Activated naive CD8-positive, alpha-beta T cell treated with anti-CD3 and anti-CD28 coated beads, Interleukin-2, amount 10 ng/mL, durations not matched to agents 7 days and 5 days (primary cell): ENCODE measurements around the gene NPAS4. TPM values are rescaled to one million over a fixed set of nuclear protein-coding genes. Genes with fewer than 3 reads are reported as not detected.
"Not testable (repeated sequence)": the region's sequence is repeated elsewhere in the genome, so short reads cannot be mapped to it uniquely, and the experiment has no call there.

Experiments used
- ATAC-seq: fragments of 150-1000 bp; cut with Tn5 transposase; one replicate; pipeline ENCODE4 v1.10.0; 2021; ENCODE audit warnings: low read depth, moderate library complexity
- POLR2A ChIA-PET: fragments of 350-600 bp; sonication (Branson Sonifier 250); formaldehyde crosslinking; loops from one replicate; lab custom pipeline; 2021; ENCODE audit warnings: antibody characterized with exemption; lab: Charles Lee
- DNase-seq: peaks from one replicate; pipeline ENCODE4 v3.0.0; 2021
- H3K27ac Mint-ChIP-seq: one replicate; pipeline ENCODE4 v1.8.0; 2022; ENCODE audit warnings: mild to moderate bottlenecking, mixed read lengths
- H3K27me3 Mint-ChIP-seq: one replicate; pipeline ENCODE4 v1.8.0; 2022; ENCODE audit warnings: mild to moderate bottlenecking, moderate library complexity, mixed read lengths
- H3K36me3 Mint-ChIP-seq: one replicate; pipeline ENCODE4 v1.8.0; 2021; ENCODE audit warnings: mild to moderate bottlenecking, mixed read lengths
- H3K4me1 Mint-ChIP-seq: one replicate; pipeline ENCODE4 v1.8.0; 2021; ENCODE audit warnings: mixed read lengths
- H3K4me3 Mint-ChIP-seq: one replicate; pipeline ENCODE4 v1.8.0; 2022; ENCODE audit warnings: mild to moderate bottlenecking, moderate library complexity, mixed read lengths
- H3K9me3 Mint-ChIP-seq: one replicate; pipeline ENCODE4 v1.8.0; 2021; ENCODE audit warnings: mixed read lengths
- total RNA-seq, 2 experiments: library from RNA; stranded (reverse); gene quantifications; one replicate each; pipeline ENCODE4 v1.2.3, GENCODE V29; 2021

Gene NPAS4
- total RNA-seq, 2 experiments from 2014 or later: 0.23 to 0.67 TPM

GRCh38 chr11:66447012-66447411, 26.2 kb downstream of the NPAS4 start:
- DNase-seq: no peak
- Mint-ChIP-seq H3K27me3 (peaks cover 9% of the 10 kb centered on the region), H3K4me3 (no peak overlapping the region), H3K36me3 (no peaks in the 10 kb centered on the region), H3K4me1 (no peaks in the 10 kb centered on the region), H3K9me3 (peaks cover 12% of the 10 kb centered on the region), H3K27ac (no peak overlapping the region)
- no peak for ATAC-seq
- POLR2A ChIA-PET: no interaction called here

GRCh38 chr11:66448523-66448922, 27.7 kb downstream of the NPAS4 start:
- DNase-seq (no peak), ATAC-seq (no peak)
- Mint-ChIP-seq H3K27ac (no peak overlapping the region), H3K4me1 (no peaks in the 10 kb centered on the region), H3K4me3 (no peak overlapping the region), H3K27me3 (peaks cover 9% of the 10 kb centered on the region), H3K9me3 (peaks cover 4% of the 10 kb centered on the region), H3K36me3 (no peaks in the 10 kb centered on the region)
- POLR2A ChIA-PET: no interaction called here

DNA sequence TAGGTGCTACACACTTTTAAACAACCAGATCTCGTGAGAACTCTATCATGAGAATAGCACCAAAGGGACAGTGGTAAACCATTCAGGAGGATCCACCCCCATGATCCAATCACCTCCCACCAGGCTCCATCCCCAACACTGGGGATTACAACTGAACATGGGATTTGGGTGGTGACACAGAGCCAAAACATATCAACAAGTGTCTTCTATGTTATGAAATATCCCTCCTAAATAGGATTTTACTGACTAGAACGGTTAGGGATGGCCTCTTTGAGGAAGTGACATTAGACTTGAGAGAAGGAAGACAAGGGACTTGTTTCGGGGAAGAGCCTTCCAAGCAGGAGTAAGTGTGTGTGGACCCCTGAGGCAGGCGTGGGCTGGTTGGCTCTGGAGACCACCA, 29.7 kb downstream of the NPAS4 start:
- no peaks in the 10 kb centered on the region for H3K9me3 Mint-ChIP-seq
- H3K27ac Mint-ChIP-seq: no peak overlapping the region
- DNase-seq (no peak), ATAC-seq (no peak)
- no peak overlapping the region for H3K4me3 Mint-ChIP-seq
- H3K36me3 Mint-ChIP-seq: no peaks in the 10 kb centered on the region
- POLR2A ChIA-PET: interaction anchor here (0.6 kb wide), 1 partner anchor 122 kb away, joined by 3 read pairs; no protein-coding TSS in a partner anchor
- H3K27me3 Mint-ChIP-seq: peaks cover 7% of the 10 kb centered on the region
- peaks cover 15% of the 10 kb centered on the region for H3K4me1 Mint-ChIP-seq

- ATAC-seq (no peak), DNase-seq (no peak)
- Mint-ChIP-seq H3K4me3 (no peak overlapping the region), H3K9me3 (no peaks in the 10 kb centered on the region), H3K27ac (no peak overlapping the region), H3K27me3 (peaks cover 7% of the 10 kb centered on the region), H3K4me1 (peaks cover 15% of the 10 kb centered on the region), H3K36me3 (no peaks in the 10 kb centered on the region)
- POLR2A ChIA-PET: no interaction called here
Observed at GRCh38 chr11:66451663-66452062, 30.8 kb downstream of the NPAS4 start.

GRCh38 chr11:66454247-66454646, 33.4 kb downstream of the NPAS4 start:
- POLR2A ChIA-PET: interaction anchor here (0.5 to 2.5 kb wide), 3 partner anchors 10 to 90 kb away, joined by 3 to 7 read pairs (median 3); partner anchors contain the start of gene PELI3
- peaks cover 7% of the 10 kb centered on the region for H3K27me3 Mint-ChIP-seq
- H3K4me3 Mint-ChIP-seq: no peak overlapping the region
- ATAC-seq (no peak), DNase-seq (no peak)
- H3K9me3 Mint-ChIP-seq: no peaks in the 10 kb centered on the region
- no peak overlapping the region for H3K27ac Mint-ChIP-seq
- peaks cover 20% of the 10 kb centered on the region for H3K4me1 Mint-ChIP-seq
- H3K36me3 Mint-ChIP-seq: no peaks in the 10 kb centered on the region

- peak overlapping the region; percentile 1 for H3K4me3 Mint-ChIP-seq
- peaks cover 3% of the 10 kb centered on the region for H3K27me3 Mint-ChIP-seq
Observed at GRCh38 chr11:66454828-66455227, 34.0 kb downstream of the NPAS4 start.

GRCh38 chr11:66457826-66458225, 37.0 kb downstream of the NPAS4 start:
- POLR2A ChIA-PET: no interaction called here
- H3K9me3 Mint-ChIP-seq: peaks cover 3% of the 10 kb centered on the region
- no peaks in the 10 kb centered on the region for H3K27me3 Mint-ChIP-seq
- peaks cover 7% of the 10 kb centered on the region for H3K36me3 Mint-ChIP-seq
- peak overlapping the region; percentile 38 for H3K27ac Mint-ChIP-seq
- peaks cover 32% of the 10 kb centered on the region for H3K4me1 Mint-ChIP-seq
- DNase-seq: no peak
- no peak overlapping the region for H3K4me3 Mint-ChIP-seq
- ATAC-seq: no peak

More at GRCh38 chr11:66454828-66455227, 34.0 kb downstream of the NPAS4 start:
- ATAC-seq (no peak), DNase-seq (no peak)
- Mint-ChIP-seq H3K4me1 (peaks cover 25% of the 10 kb centered on the region), H3K36me3 (no peaks in the 10 kb centered on the region), H3K27ac (no peak overlapping the region), H3K9me3 (no peaks in the 10 kb centered on the region)
- POLR2A ChIA-PET: interaction anchor here (0.5 to 2.5 kb wide), 2 partner anchors 12 to 90 kb away, joined by 3 to 7 read pairs; partner anchors contain the start of gene PELI3

GRCh38 chr11:66459138-66459778, 38.4 kb downstream of the NPAS4 start:
- H3K4me1 Mint-ChIP-seq: peaks cover 30% of the 10 kb centered on the region

GRCh38 chr11:66462010-66462409, 41.2 kb downstream of the NPAS4 start:
- Mint-ChIP-seq H3K4me3 (no peak overlapping the region), H3K36me3 (peaks cover 8% of the 10 kb centered on the region), H3K27me3 (no peaks in the 10 kb centered on the region), H3K9me3 (peaks cover 3% of the 10 kb centered on the region), H3K4me1 (peaks cover 28% of the 10 kb centered on the region), H3K27ac (no peak overlapping the region)
- ATAC-seq (no peak), DNase-seq (no peak)
- POLR2A ChIA-PET: no interaction called here

More at GRCh38 chr11:66459138-66459778, 38.4 kb downstream of the NPAS4 start:
- Mint-ChIP-seq H3K9me3 (peaks cover 3% of the 10 kb centered on the region), H3K27me3 (no peaks in the 10 kb centered on the region), H3K4me3 (no peak overlapping the region), H3K27ac (peak overlapping the region; percentile 58), H3K36me3 (peaks cover 8% of the 10 kb centered on the region)
- DNase-seq: no peak
- POLR2A ChIA-PET: no interaction called here
- no peak for ATAC-seq

DNA sequence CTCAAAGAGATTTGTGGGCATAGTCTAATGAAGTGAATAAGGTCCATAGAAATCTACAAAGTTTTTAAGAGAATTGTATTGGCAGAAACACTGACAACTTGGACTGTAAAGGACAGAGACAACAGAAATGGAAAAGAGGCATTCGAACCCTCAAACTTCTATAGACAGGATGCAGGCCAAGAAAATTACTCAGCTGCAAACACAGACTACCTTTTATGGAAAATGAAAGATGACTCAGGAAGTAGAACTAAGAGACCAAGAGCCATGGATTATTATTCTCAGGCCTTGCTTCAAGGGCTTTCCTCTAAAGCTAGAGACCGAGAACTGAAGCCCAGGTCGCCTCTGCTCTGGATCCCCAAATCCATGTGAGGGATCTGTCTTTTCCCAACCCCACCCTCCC, 42.1 kb downstream of the NPAS4 start:
- Mint-ChIP-seq H3K4me1 (peaks cover 32% of the 10 kb centered on the region), H3K9me3 (peaks cover 3% of the 10 kb centered on the region), H3K4me3 (no peak overlapping the region), H3K27me3 (no peaks in the 10 kb centered on the region), H3K27ac (peak overlapping the region; percentile 44), H3K36me3 (peaks cover 8% of the 10 kb centered on the region)
- POLR2A ChIA-PET: interaction anchor here (0.9 kb wide), 1 partner anchor 17 kb away, joined by 5 read pairs; the partner anchor contains the start of gene DPP3
- no peak for DNase-seq
- no peak for ATAC-seq

GRCh38 chr11:66464116-66464515, 43.3 kb downstream of the NPAS4 start:
- ATAC-seq, DNase-seq, H3K36me3 Mint-ChIP-seq, H3K27ac Mint-ChIP-seq, H3K4me3 Mint-ChIP-seq, H3K9me3 Mint-ChIP-seq, H3K27me3 Mint-ChIP-seq: not testable (repeated sequence)
- peaks cover 34% of the 10 kb centered on the region for H3K4me1 Mint-ChIP-seq
- POLR2A ChIA-PET: interaction anchor here (0.7 kb wide), 1 partner anchor 10 kb away, joined by 3 read pairs; no protein-coding TSS in a partner anchor

DNA sequence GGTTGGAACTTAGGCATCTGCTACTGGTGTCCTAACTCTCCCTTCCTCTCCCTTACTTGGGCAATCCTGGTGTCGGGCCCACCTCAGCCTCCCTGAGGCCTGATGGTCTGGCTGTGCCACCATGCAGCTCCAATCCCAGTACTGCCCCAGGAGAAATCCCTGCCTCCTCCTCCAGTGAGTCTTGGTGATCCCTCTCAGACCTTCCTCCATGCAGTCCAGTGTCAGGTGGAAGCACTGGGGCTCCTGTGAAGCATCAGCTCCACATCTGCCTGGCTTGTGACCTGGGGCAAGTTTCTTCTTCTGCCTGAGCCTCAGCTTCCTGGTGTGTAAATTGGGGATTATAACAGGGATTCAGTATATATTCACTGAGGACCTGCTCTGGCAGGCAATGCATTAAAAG, 44.1 kb downstream of the NPAS4 start:
- Mint-ChIP-seq H3K27ac (no peak overlapping the region), H3K36me3 (peaks cover 8% of the 10 kb centered on the region), H3K27me3 (peaks cover 3% of the 10 kb centered on the region), H3K9me3 (peaks cover 3% of the 10 kb centered on the region), H3K4me3 (no peak overlapping the region), H3K4me1 (peaks cover 28% of the 10 kb centered on the region)
- DNase-seq (no peak), ATAC-seq (no peak)
- POLR2A ChIA-PET: interaction anchor here (2.7 kb wide), 1 partner anchor 26 kb away, joined by 11 read pairs; the partner anchor contains the start of gene MRPL11

GRCh38 chr11:66465373-66466224, 44.8 kb downstream of the NPAS4 start:
- peaks cover 8% of the 10 kb centered on the region for H3K36me3 Mint-ChIP-seq
- DNase-seq (no peak), ATAC-seq (no peak)
- H3K27ac Mint-ChIP-seq: peak overlapping the region; percentile 71
- H3K4me3 Mint-ChIP-seq: peak overlapping the region; percentile 86
- H3K27me3 Mint-ChIP-seq: peaks cover 3% of the 10 kb centered on the region
- peaks cover 31% of the 10 kb centered on the region for H3K4me1 Mint-ChIP-seq
- POLR2A ChIA-PET: interaction anchor here (0.7 to 2.7 kb wide), 6 partner anchors 12 to 194 kb away, joined by 3 to 22 read pairs (median 6); partner anchors contain the start of genes DPP3 and MRPL11
- peaks cover 2% of the 10 kb centered on the region for H3K9me3 Mint-ChIP-seq
